Pulmonary artery endothelial cell (primary cell): ENCODE measurements around the gene LCN15. TPM values are rescaled to one million over a fixed set of nuclear protein-coding genes. Genes with fewer than 3 reads are reported as not detected.
"Not testable (repeated sequence)": the region's sequence is repeated elsewhere in the genome, so short reads cannot be mapped to it uniquely, and the experiment has no call there.

Experiments
- DNase-seq: peaks from one replicate; pipeline ENCODE4 v3.0.0-alpha.2; 2011; ENCODE audit warnings: low read depth, low spot score
- total RNA-seq: library from RNA; depleted of rRNA; stranded (reverse); fragments of >200 nt; gene quantifications from 2 replicates; pipeline ENCODE4 v1.2.3, GENCODE V29; 2014

The LCN15 gene
- total RNA-seq, 1 donor from 2014 or later: not detected

GRCh38 chr9:136722969-136723356, 41.4 kb downstream of the LCN15 start:
- DNase-seq: no peak

GRCh38 chr9:136722093-136722968, 42.0 kb downstream of the LCN15 start:
- DNase-seq: no peak

DNA sequence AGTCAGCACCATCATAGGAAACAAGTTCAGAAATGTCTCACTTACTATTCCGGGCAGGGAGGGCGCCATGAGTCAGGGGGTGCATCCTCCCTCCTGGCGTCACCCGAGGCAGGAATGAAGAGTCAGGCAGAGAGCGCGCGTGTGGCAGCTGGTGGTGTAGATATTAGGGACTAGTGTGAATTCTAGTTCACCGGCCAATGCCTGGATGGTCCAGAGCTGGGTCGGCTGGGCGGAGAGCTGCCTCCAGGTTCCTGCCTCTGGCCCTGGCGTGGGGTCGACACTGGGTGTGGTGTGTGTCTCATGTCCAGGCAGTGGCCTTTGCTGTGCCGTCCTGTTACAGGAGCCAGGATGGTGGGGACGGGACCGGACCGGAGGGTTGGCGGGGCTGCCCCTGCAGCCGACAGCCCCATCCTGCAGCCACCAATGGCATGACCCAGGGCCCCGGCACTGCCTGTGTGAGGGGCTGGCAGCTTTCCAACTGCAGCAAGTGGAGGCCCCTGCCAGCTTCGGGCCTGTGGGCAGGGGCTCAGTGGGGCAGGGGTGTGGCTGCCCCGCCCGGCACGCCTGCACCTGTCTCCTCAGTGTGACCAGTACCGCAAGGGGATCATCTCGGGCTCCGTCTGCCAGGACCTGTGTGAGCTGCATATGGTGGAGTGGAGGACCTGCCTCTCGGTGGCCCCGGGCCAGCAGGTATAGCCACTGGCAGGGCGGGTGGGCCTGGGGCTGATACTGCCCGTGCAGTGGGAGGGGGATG, 42.8 kb downstream of the LCN15 start:
- DNase-seq: peak; percentile 61

- DNase-seq: no peak
Measured at GRCh38 chr9:136720898-136721338, 43.4 kb downstream of the LCN15 start.

DNA sequence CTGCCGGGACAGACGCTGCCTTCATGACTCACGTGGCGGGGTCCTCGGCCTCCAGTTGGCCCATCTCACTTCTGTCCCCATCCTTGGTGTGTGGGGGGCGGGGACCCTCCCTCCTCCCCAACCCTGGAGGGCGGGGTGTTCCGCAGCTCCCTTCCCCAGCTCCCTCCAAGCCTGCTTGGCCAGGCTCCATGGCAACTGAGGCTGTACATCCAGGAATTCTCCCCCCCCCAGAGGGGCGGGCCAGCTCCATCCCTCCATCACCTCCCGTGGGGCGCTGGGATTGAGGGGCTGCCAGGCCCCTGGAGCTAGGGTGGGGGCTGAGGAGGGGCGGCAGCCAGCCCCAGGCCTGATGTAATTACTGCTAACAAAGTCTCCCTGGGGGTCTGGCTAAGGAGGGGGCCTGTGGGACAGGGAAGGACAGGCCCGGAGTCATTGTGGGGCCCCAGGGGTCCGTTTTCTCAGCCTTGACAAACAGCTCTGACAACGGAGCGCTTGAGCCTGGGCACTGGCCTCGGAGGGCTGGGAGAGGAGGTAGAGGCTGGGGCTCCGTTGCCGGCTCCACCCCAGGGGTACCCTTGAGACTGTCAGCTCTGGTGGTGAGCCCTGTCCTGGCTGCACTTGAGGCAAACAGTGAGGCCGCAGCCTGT, 43.9 kb downstream of the LCN15 start:
- DNase-seq: no peak

DNA sequence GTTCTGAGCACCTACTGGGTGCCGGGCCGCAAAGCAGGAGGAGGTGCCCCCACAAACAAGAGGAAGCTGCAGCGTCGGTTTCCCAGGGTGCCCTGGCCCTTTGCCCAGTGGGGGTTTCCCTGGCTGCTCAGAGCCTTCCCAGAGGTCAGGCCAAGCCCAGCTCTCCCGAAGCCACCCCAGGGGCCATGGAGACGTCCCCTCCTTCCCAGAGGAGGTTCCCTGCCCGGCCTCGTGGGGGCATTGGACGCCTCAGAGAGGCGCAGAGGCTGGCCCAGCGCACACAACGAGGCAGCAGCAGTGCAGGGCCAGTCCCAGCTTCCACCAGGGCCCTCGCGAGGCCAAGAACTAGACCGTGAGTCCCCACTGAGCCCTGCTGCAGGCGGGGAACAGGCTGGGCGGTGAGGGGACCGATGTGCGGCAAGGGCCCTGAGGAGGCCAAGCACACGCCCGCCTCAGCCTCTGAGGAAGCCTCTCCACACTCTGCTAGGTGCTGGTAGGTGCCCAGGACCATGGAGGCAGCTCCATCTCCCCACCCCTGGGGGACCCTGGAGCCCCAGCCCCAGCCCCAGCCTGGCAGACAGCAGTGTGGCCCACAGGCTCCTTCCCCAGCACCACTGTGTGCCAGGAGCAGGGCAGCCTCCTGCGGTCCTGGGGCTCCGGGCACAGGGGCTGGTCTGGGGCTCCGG, 45.0 kb downstream of the LCN15 start:
- DNase-seq: no peak

- no peak for DNase-seq
Measured at GRCh38 chr9:136718345-136719194, 45.7 kb downstream of the LCN15 start.

DNA sequence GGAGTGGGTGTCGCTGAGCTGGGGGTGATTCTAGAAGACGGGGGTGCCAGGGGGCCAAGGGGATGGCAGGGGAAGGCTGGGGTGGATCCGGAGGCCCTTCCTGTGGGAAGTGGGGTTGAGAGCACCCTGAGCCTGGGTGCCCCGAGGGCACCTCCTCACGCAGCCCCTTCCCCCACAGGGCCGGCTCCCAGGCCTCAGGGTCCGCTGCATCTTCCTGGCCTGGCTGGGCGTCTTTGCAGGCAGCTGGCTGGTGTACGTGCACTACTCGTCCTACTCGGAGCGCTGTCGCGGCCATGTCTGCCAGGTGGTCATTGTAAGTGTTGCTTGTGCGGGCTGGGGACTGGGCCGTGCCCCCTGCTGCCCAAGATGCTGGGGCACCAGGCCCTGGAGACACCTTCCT, 46.9 kb downstream of the LCN15 start:
- DNase-seq: no peak

GRCh38 chr9:136714893-136715274, 49.4 kb downstream of the LCN15 start:
- no peak for DNase-seq

- peak; percentile 88 for DNase-seq
Measured at GRCh38 chr9:136714096-136714892, 50.0 kb downstream of the LCN15 start.

DNA sequence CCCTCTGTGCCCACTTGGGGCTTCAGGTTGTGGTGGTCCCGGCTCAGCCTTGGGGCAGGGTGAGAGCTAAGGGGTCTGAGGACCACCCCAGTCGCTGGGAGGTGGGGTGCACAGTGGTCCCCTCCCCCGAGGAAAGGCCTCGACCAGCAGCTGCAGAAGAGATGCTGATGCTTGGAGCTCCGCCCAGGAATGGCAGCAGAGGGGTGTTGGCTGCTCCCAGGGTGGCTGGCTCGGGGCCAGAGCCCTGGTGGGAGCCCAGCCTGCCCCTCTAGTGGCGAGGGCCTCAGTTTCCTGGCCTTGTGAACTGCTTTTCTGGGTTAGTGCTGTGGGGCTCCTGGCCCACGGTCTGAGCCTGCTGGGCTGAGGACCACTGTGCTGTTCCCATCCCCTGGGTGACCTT, 50.8 kb downstream of the LCN15 start:
- DNase-seq: no peak

- no peak for DNase-seq
Measured at GRCh38 chr9:136712690-136713544, 51.4 kb downstream of the LCN15 start.

GRCh38 chr9:136711751-136712689, 52.3 kb downstream of the LCN15 start, which contains the start of gene DIPK1B:
Gene DIPK1B, plus strand, starts transcription at chr9:136712572. Its CDS starts 94 bp downstream, at chr9:136712666.
- no peak for DNase-seq

DNA sequence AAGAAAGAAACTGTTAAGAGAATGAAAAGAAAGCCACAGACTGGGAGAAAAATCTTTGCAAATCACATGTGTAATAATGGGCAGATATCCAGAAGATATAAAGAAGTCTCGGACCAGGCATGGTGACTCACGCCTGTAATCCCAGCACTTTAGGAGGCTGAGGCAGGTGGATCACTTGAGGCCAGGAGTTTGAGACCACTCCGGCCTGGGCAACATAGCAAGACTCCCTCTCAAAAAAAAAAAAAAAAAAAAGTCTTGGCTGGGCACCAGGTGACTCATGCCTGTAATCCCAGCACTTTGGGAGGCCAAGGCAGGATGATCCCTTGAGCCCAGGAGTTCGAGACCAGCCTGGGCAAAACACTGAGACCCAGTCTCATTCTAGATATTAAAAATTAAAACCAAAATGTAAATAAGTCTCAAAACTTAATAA, 53.1 kb downstream of the LCN15 start:
- not testable (repeated sequence) for DNase-seq

- DNase-seq: no peak
Measured at GRCh38 chr9:136710543-136710942, 53.8 kb downstream of the LCN15 start.
